Activated CD4-positive, alpha-beta T cell treated with anti-CD3 and anti-CD28 coated beads, Interleukin-10, Interleukin-2, amounts not matched to agents 100 ng/mL and 50 ng/mL, durations not matched to agents 16 hours and 8 hours (primary cell): Measurements from ENCODE around the gene ZNF302.

ENCODE experiments used
- DNase-seq: peaks from one replicate; pipeline ENCODE4 v3.0.0-alpha.2; 2020

ZNF302 gene

GRCh38 chr19:34733266-34733745 is 55.8 kb downstream of the ZNF302 start:
- DNase-seq: no peak

GRCh38 chr19:34733746-34734536 is 56.5 kb downstream of the ZNF302 start, which contains the start of gene ZNF181:
TSS of gene ZNF181 (plus strand) at chr19:34734243. CDS start at chr19:34735038, 795 bp downstream.
- DNase-seq: peak; percentile 84

GRCh38 chr19:34734537-34735103 is 57.1 kb downstream of the ZNF302 start:
- no peak for DNase-seq
